HepG2 (cell line): ENCODE measurements around the gene CYTH1. TPM values are rescaled to one million over a fixed set of nuclear protein-coding genes. Genes with fewer than 3 reads are reported as not detected.

Experiments
- ADNP ChIP-seq: sonication (generic); formaldehyde crosslinking; IDR thresholded peaks from 2 replicates; pipeline ENCODE4 v1.4.0; 2020; ENCODE audit warnings: missing genetic modification reagents
- PAX8 ChIP-seq: sonication (generic); formaldehyde crosslinking; IDR thresholded peaks from 2 replicates; pipeline ENCODE4 v1.8.0; 2022; ENCODE audit warnings: mild to moderate bottlenecking, missing genetic modification reagents, borderline replicate concordance
- PTBP1 ChIP-seq: fragments of 200-400 bp; formaldehyde crosslinking; IDR thresholded peaks from 2 replicates; pipeline ENCODE4 v1.6.1; 2018; ENCODE audit warnings: low read length, low read depth; ENCODE audit not compliant: poor library complexity, severe bottlenecking
- SNAI1 ChIP-seq: sonication (generic); formaldehyde crosslinking; IDR thresholded peaks from 2 replicates; pipeline ENCODE4 v1.5.0; 2020; ENCODE audit warnings: mild to moderate bottlenecking, missing genetic modification reagents, borderline replicate concordance
- SUZ12 ChIP-seq: fragments of 150-350 bp; IDR thresholded peaks from 2 replicates; pipeline ENCODE4 v1.6.1; 2014; ENCODE audit warnings: low read depth, low read length
- TCF7 ChIP-seq: sonication (generic); IDR thresholded peaks from 2 replicates; pipeline ENCODE4 v1.6.1; 2016; ENCODE audit warnings: antibody characterized with exemption, low read depth
- THYN1 ChIP-seq: sonication (generic); formaldehyde crosslinking; IDR thresholded peaks from 2 replicates; pipeline ENCODE4 v1.8.1; 2023; ENCODE audit warnings: low read depth, mild to moderate bottlenecking, moderate library complexity, missing genetic modification reagents, borderline replicate concordance
- ZNF138 ChIP-seq: sonication (generic); formaldehyde crosslinking; IDR thresholded peaks from 2 replicates; pipeline ENCODE4 v1.5.0; 2020; ENCODE audit warnings: mild to moderate bottlenecking, low read depth, missing genetic modification reagents
- ZNF264 ChIP-seq: sonication (generic); formaldehyde crosslinking; IDR thresholded peaks from 2 replicates; pipeline ENCODE4 v1.4.0; 2020; ENCODE audit warnings: missing genetic modification reagents
- ZNF446 ChIP-seq: sonication (generic); formaldehyde crosslinking; IDR thresholded peaks from 2 replicates; pipeline ENCODE4 v1.5.0; 2020; ENCODE audit warnings: mild to moderate bottlenecking, missing genetic modification reagents
- ZNF557 ChIP-seq: sonication (generic); formaldehyde crosslinking; IDR thresholded peaks from 2 replicates; pipeline ENCODE4 v1.4.0; 2020; ENCODE audit warnings: missing genetic modification reagents
- polyA plus RNA-seq, 8 experiments: library from polyadenylated mRNA; depleted of rRNA in 3 of 8; stranded (reverse) in 7 of 8; unstranded in 1 of 8; fragments of >200 nt; fragmentation: Illumina TruSeq in 4 of 8; extraction: Trizol in 4 of 8; gene quantifications; 2 replicates each; pipeline versions ENCODE4 v1.2.1 to v1.2.3, GENCODE V29; 2011 to 2016; ENCODE audit warnings: low read depth in 4 of 8, missing spikeins in 1 of 8, mixed read lengths in 1 of 8; ENCODE audit not compliant: insufficient read depth in 1 of 8
- total RNA-seq, 5 experiments: library from RNA; depleted of rRNA; stranded (reverse); fragments of >200 nt; fragmentation: Illumina TruSeq; extraction: Trizol; gene quantifications; 2 replicates each; pipeline ENCODE4 v1.2.3, GENCODE V29; 2016; ENCODE audit warnings: low read depth in 1 of 5
- TF ChIP-seq, protein P1 (sequence below): sonication (generic); formaldehyde crosslinking; IDR thresholded peaks from 2 replicates; pipeline ENCODE4 v1.4.0; 2020; ENCODE audit warnings: missing genetic modification reagents, borderline replicate concordance
- TF ChIP-seq, protein P2 (sequence below): sonication (generic); formaldehyde crosslinking; conservative IDR thresholded peaks from 2 replicates; pipeline ENCODE4 v1.4.0; 2020; ENCODE audit warnings: missing genetic modification reagents
- TF ChIP-seq, protein P3 (sequence below): sonication (generic); formaldehyde crosslinking; IDR thresholded peaks from 2 replicates; pipeline ENCODE4 v1.5.1; 2020; ENCODE audit warnings: missing genetic modification reagents, mild to moderate bottlenecking, borderline replicate concordance
- TF ChIP-seq, protein P4 (sequence below): sonication (generic); formaldehyde crosslinking; IDR thresholded peaks from 2 replicates; pipeline ENCODE4 v1.5.1; 2020; ENCODE audit warnings: missing genetic modification reagents, mild to moderate bottlenecking, borderline replicate concordance

The CYTH1 gene
- total and polyA plus RNA-seq, 2 of the 13 experiments (the other 11 are each of a cell fraction or from before 2014, with no cell fraction given): 20.1 to 48.9 TPM

DNA sequence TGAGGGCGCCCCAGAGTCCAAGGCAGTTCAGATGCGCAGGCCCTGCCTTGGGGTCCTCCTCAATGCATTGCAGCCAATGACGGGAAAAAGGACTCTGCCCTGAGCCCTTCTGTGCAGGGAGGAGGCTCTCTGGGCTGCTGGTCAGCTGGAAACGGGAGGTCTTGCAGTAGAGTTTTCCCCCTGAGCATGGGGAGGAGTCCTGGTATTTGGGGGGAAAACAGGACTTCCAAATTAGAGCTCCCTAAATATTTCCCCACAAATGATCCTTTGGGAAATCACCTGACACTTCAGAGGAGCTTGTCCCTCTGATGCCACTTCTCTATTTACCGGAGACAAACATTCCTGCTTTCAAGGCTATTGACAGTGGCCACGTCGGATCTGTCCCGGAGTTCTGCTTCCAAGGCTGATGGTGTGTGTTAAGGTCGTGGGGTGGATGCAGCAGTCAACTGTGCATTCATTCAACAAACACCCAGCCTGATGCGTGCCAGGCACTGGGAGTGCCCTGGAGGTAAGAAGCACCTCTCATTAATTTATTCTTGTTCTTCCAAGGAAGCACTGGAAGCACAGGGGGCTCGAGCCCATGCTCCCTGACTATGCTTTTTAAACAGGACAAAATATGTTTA, 131.9 kb downstream of the CYTH1 start (continued):
- TF ChIP-seq, protein P1, sequence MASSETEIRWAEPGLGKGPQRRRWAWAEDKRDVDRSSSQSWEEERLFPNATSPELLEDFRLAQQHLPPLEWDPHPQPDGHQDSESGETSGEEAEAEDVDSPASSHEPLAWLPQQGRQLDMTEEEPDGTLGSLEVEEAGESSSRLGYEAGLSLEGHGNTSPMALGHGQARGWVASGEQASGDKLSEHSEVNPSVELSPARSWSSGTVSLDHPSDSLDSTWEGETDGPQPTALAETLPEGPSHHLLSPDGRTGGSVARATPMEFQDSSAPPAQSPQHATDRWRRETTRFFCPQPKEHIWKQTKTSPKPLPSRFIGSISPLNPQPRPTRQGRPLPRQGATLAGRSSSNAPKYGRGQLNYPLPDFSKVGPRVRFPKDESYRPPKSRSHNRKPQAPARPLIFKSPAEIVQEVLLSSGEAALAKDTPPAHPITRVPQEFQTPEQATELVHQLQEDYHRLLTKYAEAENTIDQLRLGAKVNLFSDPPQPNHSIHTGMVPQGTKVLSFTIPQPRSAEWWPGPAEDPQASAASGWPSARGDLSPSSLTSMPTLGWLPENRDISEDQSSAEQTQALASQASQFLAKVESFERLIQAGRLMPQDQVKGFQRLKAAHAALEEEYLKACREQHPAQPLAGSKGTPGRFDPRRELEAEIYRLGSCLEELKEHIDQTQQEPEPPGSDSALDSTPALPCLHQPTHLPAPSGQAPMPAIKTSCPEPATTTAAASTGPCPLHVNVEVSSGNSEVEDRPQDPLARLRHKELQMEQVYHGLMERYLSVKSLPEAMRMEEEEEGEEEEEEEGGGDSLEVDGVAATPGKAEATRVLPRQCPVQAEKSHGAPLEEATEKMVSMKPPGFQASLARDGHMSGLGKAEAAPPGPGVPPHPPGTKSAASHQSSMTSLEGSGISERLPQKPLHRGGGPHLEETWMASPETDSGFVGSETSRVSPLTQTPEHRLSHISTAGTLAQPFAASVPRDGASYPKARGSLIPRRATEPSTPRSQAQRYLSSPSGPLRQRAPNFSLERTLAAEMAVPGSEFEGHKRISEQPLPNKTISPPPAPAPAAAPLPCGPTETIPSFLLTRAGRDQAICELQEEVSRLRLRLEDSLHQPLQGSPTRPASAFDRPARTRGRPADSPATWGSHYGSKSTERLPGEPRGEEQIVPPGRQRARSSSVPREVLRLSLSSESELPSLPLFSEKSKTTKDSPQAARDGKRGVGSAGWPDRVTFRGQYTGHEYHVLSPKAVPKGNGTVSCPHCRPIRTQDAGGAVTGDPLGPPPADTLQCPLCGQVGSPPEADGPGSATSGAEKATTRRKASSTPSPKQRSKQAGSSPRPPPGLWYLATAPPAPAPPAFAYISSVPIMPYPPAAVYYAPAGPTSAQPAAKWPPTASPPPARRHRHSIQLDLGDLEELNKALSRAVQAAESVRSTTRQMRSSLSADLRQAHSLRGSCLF (CRISPR knock-in tag): no peak
- TF ChIP-seq, protein P2, sequence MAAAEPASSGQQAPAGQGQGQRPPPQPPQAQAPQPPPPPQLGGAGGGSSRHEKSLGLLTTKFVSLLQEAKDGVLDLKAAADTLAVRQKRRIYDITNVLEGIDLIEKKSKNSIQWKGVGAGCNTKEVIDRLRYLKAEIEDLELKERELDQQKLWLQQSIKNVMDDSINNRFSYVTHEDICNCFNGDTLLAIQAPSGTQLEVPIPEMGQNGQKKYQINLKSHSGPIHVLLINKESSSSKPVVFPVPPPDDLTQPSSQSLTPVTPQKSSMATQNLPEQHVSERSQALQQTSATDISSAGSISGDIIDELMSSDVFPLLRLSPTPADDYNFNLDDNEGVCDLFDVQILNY (CRISPR knock-in tag): no peak
- TF ChIP-seq THYN1 (no peak), ZNF557 (CRISPR knock-in tag) (peak; percentile 88; the same call in 1 of the 2 replicates), ZNF264 (CRISPR knock-in tag) (peak; percentile 95), ZNF446 (CRISPR knock-in tag) (no peak), PTBP1 (no peak), SUZ12 (no peak), ADNP (peak; percentile 91), ZNF138 (CRISPR knock-in tag) (no peak), TCF7 (peak; percentile 100), PAX8 (no peak), SNAI1 (CRISPR knock-in tag) (peak; percentile 53; the same call in 1 of the 2 replicates)
- TF ChIP-seq, protein P3, sequence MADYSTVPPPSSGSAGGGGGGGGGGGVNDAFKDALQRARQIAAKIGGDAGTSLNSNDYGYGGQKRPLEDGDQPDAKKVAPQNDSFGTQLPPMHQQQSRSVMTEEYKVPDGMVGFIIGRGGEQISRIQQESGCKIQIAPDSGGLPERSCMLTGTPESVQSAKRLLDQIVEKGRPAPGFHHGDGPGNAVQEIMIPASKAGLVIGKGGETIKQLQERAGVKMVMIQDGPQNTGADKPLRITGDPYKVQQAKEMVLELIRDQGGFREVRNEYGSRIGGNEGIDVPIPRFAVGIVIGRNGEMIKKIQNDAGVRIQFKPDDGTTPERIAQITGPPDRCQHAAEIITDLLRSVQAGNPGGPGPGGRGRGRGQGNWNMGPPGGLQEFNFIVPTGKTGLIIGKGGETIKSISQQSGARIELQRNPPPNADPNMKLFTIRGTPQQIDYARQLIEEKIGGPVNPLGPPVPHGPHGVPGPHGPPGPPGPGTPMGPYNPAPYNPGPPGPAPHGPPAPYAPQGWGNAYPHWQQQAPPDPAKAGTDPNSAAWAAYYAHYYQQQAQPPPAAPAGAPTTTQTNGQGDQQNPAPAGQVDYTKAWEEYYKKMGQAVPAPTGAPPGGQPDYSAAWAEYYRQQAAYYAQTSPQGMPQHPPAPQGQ (CRISPR knock-in tag): no peak; the same call in 1 of the 2 replicates
- TF ChIP-seq, protein P4, sequence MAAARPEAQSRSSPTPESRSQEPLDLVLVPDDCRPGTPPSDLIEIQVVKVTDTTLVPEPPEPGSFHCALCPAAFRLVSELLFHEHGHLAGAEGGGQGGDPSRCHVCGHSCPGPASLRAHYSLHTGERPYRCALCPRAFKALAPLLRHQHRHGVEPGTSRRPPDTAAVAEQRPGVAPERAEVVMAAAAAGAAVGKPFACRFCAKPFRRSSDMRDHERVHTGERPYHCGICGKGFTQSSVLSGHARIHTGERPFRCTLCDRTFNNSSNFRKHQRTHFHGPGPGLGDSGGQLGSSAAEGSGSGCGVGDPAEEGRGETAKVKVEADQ (CRISPR knock-in tag): no peak
